NCI-H2081 (cell line): Measurements from ENCODE around the gene STK39.
A peak's percentile ranks its signal among the peaks of the same experiment; 100 is the strongest.
"Not testable (repeated sequence)": the region's sequence is repeated elsewhere in the genome, so short reads cannot be mapped to it uniquely, and the experiment has no call there.

Source experiments
- DNase-seq, 2 experiments: peaks; one replicate each; lab custom pipeline; 2025; lab: John Stamatoyannopoulos, UW

The STK39 gene

DNA sequence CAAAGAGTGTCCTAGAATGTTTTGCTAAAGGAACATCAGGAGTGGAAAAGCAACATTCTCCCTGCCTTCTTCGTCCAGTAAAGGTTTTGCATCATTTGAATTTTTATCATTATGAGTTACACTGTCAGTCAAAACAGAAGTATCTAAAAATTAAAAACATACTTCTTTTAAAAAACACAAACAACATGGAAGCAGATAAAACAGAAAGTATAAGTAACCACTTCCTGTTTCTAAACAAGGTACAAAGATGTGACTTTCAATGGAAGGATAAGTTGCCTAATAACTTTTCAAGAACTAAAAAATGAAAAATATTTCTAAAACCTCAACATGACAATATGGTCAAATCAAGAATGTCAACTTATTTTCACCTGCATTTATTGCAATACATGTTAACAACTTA is 158.2 kb downstream of the STK39 start:
- no peak for DNase-seq

DNA sequence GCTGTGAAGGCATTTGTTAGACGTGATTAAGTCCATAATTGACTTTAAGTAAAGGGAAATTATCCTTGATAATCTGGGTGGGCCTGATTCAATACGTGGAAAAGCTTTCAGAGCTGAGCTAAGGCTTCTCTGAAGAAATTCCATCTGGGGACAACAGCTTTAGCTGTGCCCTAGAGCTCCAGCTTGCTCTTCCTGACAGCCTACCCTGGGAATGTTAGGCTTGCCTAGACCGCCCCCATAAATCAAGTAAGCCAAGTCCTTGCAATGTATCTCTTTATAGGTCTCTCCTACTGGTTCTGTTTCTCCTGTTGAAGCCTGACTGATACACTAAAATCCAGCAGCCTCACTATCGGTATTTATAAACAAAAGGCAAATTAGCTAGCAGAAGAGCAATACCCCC is 160.0 kb downstream of the STK39 start:
- no peak for DNase-seq

DNA sequence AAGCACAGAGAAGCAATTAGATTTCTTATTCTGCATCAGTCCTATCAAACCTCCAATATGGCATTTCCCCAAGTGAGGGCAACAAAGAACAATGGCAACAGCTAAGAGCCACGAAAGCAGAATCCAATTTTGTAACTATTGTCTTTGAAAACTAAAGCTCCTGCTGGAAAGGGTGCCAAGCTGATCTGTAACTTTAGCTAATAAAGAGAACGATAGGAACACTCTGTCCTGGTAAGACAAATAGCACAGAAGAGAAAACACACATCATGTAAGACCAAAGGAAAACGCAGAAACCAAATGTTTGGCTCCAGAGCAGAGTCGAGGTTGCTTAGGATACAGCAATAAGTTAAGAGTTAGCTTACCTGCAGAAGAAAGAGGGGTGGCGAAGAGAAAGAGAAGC is 160.5 kb downstream of the STK39 start:
- no peak for DNase-seq

DNA sequence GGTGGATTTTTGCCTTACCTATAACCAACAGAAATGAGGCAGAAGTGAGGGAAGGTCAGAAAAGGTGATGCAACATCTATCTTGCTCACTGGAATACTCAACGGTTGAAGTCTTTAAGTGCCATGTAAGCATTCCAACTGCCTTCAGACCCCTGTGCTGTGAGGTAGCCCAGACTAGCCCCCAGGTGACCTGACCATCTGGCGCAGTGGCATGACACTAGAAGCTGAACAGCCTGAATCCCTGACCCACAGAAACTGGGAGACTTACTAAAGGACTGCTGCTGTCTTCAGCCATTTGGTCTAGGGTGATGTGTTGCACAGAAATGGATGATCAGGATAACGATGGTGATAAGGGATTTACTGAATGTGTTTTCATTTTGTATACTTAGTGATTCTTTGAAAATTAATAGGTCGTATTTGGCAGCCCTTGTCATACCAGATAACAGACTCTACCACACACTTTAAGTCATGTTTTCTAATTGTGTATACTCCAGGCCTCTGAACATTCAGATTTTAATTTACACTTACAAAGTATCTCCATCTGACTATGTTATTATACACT is 161.5 kb downstream of the STK39 start:
- no peak for DNase-seq

DNA sequence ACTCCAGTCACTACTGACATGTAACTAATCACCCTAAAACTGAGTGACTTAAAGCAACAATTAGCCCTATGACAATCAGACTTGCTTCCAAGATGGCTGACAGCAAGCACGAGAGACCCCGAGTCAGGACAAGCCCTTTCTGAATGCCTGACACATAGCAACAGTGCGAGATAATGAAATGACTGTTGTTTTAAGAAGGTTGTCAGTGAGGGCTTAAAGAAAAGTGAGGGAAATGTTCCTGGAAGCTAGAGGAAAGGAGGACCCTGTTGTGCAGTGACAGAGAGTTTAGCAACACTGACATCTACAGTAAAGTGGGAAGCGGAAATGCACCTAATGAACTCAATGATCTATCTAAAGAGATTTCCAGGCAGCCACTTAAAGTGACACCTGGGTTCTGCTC is 163.1 kb downstream of the STK39 start:
- no peak for DNase-seq

DNA sequence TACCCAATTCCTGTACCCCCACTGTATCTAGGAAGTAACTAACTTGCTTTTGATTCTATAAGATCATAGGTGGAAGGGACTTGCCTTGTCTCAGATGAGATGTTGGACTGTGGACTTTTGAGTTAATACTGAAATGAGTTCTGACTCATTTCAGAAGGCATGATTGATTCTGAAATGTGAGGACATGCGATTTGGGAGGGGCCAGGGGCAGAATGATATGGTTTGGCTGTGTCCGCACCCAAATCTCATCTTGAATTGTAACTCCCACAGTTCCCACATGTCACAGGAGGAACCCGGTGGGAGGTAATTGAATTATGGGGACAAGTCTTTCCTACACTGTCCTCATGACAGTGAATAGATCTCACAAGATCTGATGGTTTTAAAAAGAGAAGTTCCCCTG is 165.9 kb downstream of the STK39 start:
- not testable (repeated sequence) for DNase-seq

DNA sequence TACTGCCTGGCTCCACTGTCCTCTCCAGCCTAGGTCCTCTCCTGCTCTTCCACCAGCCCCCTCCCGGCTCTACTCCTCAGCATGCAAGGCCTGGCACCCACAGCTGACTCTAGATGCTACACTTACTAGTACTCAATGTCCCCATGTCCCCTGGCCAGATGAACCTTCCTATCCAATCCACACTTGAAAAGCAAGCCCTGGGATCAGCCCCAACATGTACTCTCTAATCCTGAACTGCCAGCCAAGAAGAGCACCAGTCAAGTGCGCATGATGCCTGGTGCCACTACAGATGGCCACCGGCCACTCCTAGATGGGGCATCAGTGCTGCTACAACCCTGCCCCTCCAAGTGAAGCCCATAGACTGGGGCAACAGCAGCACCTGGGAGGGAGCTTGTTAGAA is 168.2 kb downstream of the STK39 start:
- no peak for DNase-seq

DNA sequence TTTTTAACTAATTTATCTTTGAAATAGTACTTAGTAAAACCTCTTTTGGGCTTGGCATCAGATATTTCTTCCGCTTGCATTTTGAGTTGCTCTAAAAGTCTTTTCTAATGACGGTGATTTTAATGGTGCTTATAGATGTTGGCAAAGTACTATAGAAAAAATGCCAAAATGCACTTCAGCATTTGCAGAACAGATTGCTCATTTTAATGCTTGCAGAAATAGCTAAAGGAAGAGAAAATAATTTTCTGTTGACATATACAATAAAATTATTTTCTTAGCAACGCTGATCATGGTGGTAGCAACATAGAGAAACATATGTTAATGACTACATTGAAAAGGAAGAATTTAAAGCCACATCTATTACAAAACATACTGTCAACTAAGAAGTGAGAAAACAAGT is 170.7 kb downstream of the STK39 start:
- DNase-seq, result no peak

DNA sequence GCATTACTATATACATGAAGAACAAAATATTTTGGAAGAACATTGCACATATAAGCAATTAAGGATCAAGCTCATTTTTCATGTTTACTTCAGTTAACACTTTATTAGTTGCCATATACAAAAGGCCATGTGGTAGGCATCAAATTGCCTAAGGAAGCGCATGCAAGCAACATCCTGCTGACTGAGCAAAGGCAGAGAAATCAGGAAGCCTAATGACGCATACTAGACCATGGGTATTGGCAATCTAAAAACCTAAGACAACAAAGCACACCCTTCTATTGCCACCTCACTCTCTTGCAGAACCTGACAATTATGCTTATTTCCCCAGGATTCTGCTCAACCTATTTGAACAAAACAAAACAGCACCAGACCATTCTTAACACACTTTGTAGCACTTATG is 171.9 kb downstream of the STK39 start:
- no peak for DNase-seq

DNA sequence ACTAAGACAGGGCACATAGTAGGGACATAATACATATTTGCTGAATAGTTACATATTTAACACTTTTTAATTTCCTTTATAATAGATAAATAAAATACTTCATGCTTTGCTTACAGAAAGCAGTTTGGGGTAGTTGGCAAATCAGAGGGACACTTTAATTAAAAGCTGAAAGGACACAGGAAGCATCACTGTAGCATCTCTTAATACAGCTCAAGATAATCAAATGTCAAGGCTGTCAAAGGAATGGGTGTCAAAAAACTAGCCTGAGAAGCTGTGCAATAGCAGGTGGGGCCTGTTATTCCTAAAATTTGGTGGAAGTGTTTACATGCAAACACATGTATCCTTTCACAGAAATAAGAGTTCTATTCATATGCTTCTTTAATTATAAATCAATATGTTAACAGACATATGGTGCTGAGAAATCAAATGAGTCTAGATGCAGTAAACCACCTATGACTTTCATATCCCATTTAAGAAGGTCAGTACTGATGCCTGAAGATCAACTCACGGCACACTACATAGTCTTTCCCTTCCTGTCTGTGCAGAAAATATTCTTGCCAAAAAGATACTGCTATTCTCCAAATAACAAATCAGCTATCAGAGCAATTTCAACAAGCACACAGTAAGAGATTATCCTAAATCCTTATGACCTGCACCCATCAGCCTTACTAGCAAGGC is 174.6 kb downstream of the STK39 start:
- no peak for DNase-seq

DNA sequence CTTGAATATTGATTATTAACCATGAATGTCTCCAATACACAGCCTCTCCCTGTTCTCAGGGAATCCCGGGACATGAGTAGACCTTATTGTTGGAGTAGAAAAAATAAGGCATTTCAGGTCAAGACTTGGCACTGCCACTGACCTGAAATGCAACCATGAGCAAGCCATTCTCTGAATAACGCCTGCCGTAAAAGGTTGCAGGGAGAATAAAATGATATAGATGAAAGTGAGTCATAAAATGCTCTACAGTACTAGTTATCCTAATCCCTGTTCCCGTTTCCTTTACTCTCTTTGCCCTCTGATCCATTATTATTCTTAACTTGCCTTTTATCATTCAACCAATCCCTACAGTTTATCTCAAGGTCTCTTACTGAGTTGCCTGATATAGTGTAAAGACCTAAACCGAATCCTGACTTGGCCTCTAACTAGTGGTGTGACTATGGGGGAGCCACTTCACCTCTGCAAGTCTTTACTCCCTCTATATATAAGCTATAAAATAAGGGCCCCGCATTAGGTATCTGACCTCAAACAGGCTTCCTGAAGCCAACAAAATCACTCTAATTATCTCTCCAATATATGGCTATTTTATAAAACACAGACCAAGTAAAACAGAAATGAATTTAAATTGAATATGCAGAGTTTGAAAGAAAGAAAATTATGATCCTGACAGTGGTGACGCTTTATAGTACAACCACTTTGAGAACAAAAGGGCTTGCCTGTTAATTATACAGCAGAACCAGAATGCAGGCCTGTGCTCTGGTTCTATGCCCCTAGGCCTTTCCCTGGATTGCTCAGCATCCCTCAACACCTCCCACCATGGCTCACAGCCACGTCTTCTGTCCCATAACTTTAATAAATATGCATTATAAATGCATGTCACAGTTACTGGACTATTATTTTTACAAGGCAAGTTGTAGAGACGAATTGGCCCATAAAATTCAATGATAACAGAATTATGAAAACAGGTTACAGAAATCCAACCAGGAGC is 183.1 kb downstream of the STK39 start:
- DNase-seq, result peak; percentile 77 to 81

DNA sequence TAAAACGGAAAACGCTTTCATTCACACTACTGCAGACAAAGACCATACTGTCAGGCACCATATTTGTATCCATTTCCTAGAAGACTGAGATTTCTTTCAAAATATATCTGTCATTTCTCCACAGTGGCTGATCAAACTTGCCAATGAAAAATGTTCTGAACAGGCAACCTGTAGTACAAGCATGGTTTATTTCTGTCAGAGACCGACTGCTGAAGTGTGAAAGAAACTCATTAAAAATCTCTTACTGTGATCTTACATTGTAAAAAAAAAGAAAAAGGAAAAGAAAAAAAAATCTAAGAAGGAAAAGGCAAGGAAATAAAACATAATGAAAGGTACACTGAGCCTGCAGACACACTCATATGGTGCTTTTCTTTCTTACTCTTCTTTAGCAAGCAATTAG is 184.5 kb downstream of the STK39 start:
- no peak for DNase-seq

DNA sequence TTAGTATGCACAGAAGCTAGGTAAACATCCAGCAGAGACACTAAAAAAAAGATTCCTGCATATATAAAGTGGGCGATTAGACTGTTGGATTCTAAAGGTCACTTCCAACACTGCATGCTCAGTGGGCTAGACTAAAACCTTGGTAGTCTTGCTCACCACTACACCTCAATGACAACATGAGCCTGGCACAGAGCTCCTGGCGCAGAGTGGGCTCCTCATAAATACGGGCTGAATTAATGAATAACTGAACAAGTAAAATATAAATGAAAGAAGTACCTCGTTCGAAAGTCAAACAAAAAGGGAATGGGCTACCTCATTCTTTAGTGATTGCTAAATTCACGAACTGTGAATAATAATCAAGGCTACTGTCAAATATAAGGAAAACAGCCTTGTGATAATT is 185.3 kb downstream of the STK39 start:
- DNase-seq, result no peak

DNA sequence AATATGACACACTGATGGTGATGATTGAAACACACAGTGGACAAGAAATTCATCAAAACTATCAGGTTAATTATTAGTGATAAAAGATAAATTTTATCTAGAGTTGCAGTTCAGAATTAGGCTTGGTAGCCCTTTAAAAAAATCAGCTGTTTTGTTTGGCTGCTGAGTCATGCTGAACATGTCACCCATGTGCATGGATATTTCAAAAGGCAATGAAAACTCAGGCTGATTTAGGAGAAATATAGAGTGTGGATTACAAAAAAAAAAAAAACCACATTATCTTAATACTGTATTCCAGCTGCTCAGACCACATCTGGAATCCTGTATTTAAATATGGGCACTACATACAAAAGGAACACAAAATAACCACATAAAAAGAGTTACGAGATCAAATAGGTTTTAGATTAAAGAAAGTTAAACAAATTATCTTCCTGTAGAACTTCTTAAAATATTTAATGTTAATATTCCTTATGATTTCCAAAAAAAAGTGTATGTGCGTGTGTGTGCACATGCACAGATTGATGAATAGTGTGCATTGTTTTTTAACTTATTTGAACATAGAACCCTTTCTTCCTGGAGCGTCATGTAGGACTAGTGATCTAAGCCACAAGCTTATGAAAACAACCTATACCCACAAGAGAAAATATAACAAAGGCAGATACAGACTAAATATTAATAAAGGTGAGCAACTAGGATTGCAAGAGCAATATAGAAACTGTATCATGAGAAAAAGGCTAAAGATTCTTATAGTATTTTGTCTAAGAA is 186.2 kb downstream of the STK39 start:
- DNase-seq, result no peak

DNA sequence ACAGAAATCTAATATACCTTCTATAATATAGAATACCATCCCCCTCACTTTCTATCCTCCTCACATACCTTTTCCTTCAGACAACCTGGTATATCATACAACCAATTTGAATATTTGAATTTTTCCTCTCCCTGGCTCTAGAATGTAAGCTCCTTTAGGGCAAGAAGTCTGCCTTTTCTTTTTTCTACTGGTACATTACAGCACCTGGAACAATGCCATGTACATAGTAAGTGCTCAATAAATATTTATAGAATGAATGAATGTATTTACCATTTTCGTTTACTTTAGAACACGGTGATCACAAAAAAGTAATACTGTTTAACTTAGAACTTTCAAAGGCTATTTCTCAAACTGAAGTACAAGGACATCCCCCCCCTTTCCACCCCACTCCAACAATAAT is 187.6 kb downstream of the STK39 start:
- no peak for DNase-seq

DNA sequence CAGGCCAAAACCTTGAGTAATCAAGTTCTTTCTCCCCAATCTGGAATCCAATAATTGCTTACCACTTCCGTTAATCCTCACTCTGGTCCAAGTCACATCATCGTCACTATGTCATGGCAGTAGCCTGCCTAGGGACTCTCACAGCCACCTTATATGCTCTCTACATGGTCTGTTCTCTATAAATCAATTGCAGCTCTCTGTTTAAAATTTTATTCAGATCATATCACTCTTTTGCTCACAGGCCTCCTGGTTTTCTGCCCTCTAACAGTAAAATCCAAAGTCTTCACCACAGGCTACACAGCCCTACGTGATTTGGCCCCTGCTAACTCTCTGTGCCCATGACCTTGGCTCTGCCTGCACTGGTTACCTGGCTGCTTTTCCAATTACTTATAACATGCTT is 188.7 kb downstream of the STK39 start:
- DNase-seq, result no peak

DNA sequence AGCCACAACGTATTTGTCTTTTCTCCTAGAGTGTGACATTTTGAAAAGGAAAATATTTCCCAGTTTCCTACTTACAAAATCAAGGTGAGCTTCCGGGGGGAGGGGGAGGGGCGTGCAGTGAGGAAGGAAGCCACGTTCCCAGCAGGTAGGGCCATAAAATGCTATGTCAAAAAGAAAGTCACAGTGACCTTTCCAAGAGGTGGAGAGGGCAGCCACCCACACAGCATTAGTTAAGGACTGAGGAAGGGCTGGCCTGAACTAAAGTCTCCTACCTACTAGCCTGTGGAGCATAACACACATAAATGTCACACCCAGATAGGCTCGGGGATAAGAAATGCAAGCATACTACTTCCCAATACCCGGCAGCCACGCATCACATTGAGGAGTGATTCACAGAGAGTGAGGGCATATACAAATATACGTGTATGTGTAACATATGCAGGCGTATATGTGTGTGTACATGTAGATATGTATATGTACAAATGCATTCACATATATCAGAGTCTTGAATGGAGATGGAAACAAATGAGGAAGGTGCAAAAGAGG is 191.1 kb downstream of the STK39 start:
- no peak for DNase-seq

DNA sequence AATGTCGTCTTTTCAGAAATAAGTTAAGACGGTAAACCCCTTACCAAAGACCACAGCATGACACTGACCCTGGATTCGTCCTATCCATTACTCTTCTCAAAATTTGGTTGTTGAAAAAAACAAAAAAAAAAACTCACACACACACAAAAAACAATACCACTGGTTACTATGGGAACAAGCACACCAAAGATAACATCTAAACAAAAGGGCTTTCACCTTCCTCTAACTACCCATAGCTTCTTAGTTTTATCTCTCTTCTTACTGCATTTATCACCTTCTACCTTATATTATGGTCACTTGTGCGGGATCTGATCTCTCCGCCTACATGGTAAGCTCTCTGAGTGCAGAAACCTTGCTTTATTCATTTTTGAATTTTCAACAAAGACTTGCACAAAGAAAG is 192.7 kb downstream of the STK39 start:
- no peak for DNase-seq

DNA sequence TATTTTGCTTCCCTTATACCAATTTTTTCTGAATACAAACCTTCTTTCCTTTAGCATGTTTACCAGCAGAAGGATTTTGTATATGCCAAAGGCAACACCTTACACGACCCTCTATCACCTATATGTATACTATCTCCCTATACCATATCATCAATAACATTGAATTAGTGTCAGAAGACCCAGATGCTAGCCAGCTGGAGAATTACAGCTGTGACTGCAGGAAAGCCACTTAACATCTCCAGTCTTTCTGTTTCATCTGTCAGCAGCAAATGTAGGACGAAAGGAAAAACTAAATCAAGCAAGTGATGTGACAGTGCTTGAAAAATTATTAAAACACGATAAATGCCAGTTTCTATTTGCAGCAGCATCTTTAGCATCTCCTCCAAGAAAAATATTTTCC is 193.7 kb downstream of the STK39 start:
- no peak for DNase-seq

DNA sequence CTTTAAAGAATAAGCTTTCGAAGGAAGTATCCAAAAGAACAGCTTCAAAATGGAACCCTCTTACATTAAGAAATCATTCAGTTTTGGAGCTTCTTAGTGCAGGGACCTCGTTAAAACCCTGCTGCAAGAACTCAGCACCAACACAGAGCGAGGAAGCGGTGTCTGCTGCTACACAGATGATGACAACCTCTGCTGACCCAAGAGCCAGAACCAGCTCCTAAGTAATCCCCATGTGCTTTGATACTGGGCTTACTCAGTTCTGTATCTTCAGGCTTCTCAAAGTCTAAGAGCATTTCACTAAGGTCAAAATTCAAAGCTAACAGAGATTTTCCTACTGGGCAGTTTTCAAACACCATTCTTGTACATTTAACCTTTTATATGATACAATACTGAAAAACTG is 194.6 kb downstream of the STK39 start:
- no peak for DNase-seq

DNA sequence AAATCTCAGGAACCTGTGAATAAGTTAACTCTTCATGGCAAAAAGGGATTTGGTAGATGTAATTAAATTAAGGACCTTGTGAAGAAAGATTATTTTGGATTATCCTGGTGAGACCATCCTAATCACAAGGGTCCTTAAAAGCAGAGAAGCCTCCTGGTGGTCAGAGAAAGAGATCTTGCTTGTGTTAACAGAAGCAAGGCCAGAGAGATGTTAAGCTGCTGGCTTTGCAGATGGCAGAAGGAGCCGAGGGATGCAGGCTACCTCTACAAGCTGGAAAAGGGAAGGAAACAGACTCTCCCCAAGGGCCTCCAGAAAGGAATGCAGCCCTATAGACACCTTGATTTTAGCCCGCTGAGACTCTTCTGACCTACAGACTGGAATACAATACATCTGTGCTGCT is 197.0 kb downstream of the STK39 start:
- DNase-seq, result no peak

DNA sequence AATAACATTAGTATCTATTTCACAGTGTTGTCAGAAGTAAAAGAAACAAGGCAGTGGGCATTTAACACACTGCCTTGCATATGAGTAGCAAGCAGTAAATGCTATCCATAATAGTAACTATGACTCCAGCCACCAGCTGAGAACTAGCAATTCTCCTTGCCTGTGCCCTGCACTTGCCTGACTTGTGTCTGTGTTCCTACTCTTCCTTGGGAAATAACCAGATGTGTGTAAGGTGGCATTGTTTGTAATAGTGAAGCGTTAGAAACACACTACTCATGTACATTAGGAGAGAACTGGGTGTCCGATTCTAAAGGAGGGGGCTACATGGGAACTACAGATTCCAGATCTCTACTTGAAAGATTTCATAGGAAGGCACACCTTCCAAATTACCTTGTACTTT is 197.8 kb downstream of the STK39 start:
- no peak for DNase-seq
